Measurements from ENCODE around the gene IL36G.

The IL36G gene

GRCh38 chr2:112973156-112973555, 4.7 kb upstream of the IL36G start:
- no peak for DNase-seq

- no peak for DNase-seq
Measured at GRCh38 chr2:112979731-112980130, 1.9 kb downstream of the IL36G start.

GRCh38 chr2:112980537-112980936, 2.7 kb downstream of the IL36G start:
- no peak for DNase-seq

GRCh38 chr2:112985090-112985489, 7.3 kb downstream of the IL36G start:
- no peak for DNase-seq

- no peak for DNase-seq
Measured at GRCh38 chr2:112989611-112990010, 11.8 kb downstream of the IL36G start.

GRCh38 chr2:112993831-112994230, 16.0 kb downstream of the IL36G start:
- no peak for DNase-seq

GRCh38 chr2:112994648-112995047, 16.8 kb downstream of the IL36G start:
- DNase-seq = no peak

- no peak for DNase-seq
Measured at GRCh38 chr2:112995346-112995920, 17.6 kb downstream of the IL36G start.

DNA sequence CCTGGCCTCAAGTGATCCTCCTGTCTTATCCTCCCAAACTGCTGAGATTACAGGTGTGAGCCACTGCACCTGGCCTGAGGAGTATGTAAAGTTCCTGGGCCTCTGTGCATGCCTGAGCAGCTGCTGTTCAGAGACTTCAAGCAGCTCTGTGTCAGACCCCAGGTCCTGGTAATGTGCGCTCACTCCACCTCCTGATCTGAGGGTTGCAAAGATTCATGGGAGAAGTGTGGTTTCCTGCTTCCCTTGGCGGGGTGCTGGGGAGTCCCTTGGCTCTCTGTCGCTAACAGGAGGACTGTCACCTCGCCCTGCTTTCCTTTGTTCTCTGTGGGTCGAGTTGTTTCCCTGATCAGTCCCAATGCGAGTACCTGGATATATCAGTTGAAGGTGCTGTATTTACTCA, 18.8 kb downstream of the IL36G start:
- no peak for DNase-seq

DNA sequence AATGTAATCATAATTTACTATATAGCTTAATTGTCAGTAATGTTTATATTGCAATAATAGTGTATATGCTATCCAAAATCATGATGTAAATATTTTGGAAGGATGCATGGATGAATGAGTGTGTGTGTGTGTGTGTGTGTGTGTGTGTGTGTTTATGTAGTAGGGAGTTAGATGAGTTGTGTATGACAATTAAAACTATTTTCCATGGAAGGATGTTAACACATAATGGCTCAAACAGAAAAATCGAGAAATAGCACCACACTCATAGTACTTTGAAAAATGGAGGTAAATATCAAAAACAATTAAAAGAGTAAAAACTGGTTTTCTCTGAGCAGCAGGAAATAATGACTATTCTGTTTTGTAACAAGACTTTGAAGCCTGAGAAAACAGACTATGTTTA, 19.3 kb downstream of the IL36G start:
- no peak for DNase-seq

GRCh38 chr2:113000436-113000835, 22.6 kb downstream of the IL36G start:
- no peak for DNase-seq

DNA sequence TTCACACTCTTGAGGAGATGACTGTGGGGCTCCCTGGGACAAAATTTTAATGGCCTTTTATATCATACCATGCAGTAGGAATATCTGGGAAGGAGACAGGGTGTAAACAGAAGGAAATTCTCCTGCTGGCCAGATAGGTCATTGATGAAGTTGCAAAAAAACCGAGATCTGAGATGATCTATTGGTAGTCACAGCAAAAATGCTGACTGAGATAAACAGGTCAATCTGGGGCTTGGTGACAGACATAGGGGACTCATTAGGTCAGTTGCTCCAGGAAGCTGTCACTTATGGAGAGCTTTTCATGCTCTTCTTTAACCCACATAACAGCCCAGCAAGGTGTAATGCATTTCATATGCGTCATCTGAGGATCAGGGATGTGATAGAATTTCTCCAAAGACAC, 24.9 kb downstream of the IL36G start:
- no peak for DNase-seq

DNA sequence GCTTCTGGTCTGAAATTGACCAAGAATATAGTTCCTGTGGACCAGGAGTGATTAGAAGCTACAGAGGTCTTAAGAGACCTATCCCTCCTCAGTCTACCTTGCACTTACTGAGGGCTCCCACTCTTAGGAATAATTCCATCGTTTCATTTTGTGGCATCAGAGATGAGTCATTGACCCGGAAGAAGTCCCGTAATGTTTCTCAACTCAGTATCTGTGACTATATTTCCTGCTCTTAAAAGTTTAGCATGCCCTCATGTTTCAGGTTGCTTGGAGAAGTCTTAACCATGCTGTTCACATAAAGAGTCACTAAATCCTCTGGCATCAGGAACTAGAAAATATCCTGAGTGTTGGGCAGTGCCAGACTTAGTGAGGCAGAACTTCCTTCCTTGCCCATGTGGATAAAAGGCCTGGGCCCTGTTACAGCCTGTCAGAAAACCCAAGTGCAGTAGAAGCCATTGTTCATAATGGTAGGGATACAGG, 27.3 kb downstream of the IL36G start, which contains the start of gene IL36A:
IL36A (plus strand) TSS at position 430 of the 480 bp plus-strand sequence. CDS start 413 bp downstream, outside the sequence.
- no peak for DNase-seq

GRCh38 chr2:113007250-113007649, 29.4 kb downstream of the IL36G start:
- DNase-seq = no peak

DNA sequence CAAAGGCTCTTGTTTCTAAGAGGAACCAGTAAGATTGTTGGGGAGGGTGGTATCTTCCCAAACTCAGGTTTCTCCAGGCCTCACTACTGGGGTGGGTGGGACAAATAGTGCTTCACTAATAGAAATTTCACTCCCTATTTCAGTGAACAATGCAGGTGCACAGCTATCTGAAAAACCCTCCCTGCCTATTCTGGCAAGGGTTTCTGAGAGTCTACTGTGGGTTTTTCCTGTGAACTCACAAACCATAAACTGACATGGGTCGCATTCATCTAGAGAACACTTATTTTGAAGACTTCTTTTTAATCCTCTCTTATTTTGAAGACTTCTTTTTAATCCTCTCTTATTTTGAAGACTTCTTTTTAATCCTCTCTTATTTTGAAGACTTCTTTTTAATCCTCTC, 31.8 kb downstream of the IL36G start:
- DNase-seq = no peak

DNA sequence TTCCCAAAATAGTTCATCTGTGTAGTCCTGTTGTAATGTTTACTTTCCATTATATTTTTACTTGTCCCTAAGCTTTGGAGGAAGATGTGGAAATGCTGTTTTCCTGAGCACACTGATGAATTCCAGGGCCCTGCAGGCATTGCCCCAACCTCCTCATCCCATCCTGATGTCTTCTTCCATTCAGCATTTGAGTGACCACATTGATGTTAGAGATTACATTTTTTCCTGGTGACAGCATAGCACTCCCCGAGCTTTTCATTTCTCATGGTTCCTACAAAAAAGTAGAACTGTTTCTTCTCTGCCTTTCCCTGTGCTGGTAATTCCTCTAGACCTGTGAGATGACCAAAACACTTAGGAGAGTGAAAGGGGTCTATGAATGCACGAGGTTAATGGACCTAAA, 32.3 kb downstream of the IL36G start:
- DNase-seq = no peak

- no peak for DNase-seq
Measured at GRCh38 chr2:113011108-113011507, 33.3 kb downstream of the IL36G start.

DNA sequence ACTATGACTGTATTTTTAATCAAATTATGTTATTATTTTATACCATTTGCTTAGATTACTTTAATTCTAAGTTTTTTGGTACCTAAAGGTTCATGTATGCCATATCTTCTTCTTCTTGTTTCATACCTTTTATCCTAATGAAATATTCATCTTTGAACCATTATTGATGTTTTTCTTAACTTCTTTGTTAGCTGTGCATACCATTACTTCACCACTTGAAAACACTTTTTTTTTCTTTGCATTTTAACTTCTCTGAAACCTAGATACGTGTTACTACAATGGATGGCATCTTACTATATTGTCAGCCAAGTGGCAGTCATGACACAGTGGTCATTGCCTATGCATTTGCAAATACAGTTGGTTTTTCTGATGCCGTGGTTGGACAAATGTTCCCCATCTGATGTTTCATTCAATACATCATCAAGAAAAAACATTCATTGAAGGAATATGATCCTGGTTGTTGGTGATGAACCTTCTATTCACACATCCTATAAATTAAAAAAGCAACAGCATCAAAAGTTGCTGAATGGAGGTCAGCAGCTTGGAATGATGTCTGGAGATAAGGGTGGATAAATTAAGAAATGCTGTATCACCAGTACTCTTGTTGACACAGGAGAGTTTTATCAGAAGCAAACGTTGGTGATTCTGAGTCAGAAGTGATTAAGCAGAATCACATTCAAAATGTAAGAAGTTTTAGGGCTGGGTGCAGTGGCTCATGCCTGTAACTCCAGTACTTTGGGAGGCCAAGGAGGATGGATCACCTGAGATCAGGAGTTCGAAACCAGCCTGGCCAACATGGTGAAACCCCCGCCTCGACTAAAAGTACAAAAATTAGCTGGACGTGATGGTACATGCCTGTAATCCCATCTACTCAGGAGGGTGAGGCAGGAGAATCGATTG, 34.9 kb downstream of the IL36G start:
- DNase-seq = no peak

DNA sequence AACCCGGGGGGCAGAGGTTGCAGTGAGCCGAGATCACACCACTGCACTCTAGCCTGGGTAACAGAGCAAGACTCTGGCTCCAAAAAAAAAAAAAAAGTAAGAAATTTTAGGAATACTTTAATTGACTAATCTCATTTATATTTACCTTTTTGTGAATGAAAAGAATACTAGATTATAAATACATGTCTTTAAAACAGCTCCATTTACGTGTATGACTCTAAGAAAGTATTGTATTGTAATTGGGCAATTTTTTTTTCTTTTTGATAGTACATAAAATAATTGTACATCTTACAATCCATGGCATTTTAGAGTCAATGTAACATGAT, 35.5 kb downstream of the IL36G start:
- DNase-seq = no peak

DNA sequence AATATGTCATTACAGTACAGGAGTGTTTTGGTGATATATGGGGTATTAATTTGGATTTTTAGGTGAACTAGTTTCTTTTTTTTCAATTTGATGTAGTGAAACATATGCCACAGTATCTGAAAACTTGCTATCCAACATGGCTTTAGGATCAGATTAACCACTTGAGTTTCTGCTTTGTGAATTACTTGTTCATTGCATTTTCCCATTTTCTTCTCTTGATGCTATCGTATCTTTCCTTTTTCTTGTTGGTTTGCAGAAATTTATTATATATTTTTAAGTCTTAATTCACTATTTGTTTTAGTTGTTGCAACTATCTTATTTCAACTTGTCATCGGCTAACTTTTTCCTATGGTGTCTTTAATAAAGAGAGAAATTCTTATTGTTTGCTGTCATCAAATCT, 36.3 kb downstream of the IL36G start:
- no peak for DNase-seq

DNA sequence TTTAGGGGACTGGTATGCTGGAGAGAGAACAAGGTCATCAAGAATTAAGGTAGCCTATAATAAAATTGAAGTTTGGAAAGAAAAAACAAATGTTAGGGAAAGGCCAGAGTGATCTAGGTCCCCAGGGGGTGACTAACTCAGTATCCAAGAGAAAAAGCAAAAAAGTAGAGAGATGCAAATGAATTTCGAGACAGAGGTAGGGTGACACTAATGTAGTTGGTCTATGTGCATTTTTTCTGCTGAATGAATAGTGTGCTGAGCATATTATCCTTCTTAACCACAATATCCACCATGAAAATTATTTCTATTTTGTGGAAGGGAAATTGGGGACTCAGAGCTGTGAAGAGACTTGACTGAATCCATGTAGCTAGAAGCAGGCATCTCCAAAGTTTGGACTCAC, 37.2 kb downstream of the IL36G start:
- DNase-seq = no peak

- no peak for DNase-seq
Measured at GRCh38 chr2:113015655-113016054, 37.8 kb downstream of the IL36G start.

DNA sequence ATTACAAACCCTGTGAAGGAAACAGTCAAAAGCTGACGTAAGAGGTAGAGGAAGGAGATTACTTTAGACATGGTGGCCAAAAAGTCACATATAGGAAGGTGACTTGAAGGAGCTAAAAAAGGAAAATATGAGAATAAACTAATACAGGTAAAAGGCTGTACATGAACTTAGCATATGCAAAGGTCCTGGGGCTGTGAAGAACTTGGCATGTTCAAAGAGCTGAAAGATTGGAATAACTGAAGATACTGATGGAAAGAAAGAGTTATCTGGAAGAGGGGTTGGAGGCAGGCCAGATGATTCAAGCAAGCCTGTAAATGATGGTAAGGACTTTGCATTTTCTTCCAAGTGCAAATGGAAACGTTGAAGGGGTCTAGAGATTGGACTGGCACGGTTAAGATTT, 40.7 kb downstream of the IL36G start:
- no peak for DNase-seq

DNA sequence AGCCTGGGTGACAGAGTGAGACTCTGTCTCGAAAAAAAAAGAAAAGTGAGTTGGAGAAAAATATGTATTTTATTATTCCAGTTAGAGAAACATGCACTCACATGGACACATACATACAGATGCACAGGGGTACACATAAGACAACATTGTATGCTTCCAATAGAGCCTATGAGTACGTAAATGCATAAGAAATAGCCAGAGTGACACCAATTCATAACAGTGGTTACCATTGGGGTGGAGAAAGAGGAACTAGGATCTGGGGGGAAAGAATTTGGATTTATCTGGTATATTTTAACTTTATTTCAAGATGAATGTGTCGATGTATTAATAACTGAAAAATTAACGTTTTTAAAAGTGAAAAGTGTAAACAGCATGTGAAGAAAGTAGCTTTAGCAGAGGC, 43.5 kb downstream of the IL36G start:
- no peak for DNase-seq
